ENCODE data around the gene TMEM161B.
A peak's percentile ranks its signal among the peaks of the same experiment; 100 is the strongest.
"Not testable (repeated sequence)": the region's sequence is repeated elsewhere in the genome, so short reads cannot be mapped to it uniquely, and the experiment has no call there.

TMEM161B gene

GRCh38 chr5:88248743-88249540 is 19.7 kb downstream of the TMEM161B start:
- no peak for DNase-seq (ENCODE audit: low read depth in 2 of 2)

GRCh38 chr5:88248094-88248493 is 20.6 kb downstream of the TMEM161B start:
- no peak for DNase-seq (ENCODE audit: low read depth in 2 of 2)

DNA sequence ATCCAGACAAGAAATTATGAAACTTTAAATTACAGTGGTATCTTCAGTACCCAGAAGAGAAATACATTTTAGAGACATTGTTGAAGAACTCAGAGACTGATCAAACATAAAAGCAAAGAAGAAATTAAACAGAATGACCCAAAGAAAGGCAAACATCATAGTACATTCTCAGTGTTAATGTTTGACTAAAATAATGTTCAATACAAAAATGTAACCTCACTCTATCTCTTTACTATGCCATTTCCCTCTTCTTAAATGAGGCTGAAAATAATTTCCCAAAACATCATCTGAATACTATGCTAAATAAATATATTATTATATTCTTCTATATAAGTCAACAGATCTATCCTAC is 22.8 kb downstream of the TMEM161B start:
- DNase-seq (ENCODE audit: low read depth in 2 of 2) = no peak

- no peak for DNase-seq (ENCODE audit: low read depth in 2 of 2)
These were observed 23.3 kb downstream of the TMEM161B start for GRCh38 chr5:88245241-88245892.

DNA sequence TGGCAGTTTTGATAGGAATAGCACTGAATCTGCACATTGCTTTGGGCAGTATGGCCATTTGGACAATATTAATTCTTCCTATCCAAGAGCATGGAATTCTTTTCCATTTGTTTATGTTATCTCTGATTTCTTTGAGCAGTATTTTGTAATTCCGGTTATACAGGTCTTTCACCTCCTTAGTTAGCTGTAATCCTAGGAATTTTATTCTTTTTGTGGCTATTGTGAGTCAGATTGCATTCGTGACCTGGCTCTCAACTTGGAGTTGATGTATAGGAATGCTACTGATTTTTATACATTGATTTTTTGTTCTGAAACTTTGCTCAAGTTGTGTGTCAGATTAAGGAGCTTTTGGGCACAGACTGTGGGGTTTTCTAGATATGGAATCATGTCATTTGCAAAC is 24.0 kb downstream of the TMEM161B start:
- DNase-seq (ENCODE audit: low read depth in 2 of 2) = no peak

GRCh38 chr5:88243493-88243892 is 25.2 kb downstream of the TMEM161B start:
- DNase-seq (ENCODE audit: low read depth in 2 of 2) = not testable (repeated sequence)

- DNase-seq (ENCODE audit: low read depth in 2 of 2) = no peak
These were observed 29.9 kb downstream of the TMEM161B start for GRCh38 chr5:88238732-88239131.

- no peak for DNase-seq (ENCODE audit: low read depth in 2 of 2)
These were observed 31.6 kb downstream of the TMEM161B start for GRCh38 chr5:88236866-88237642.

DNA sequence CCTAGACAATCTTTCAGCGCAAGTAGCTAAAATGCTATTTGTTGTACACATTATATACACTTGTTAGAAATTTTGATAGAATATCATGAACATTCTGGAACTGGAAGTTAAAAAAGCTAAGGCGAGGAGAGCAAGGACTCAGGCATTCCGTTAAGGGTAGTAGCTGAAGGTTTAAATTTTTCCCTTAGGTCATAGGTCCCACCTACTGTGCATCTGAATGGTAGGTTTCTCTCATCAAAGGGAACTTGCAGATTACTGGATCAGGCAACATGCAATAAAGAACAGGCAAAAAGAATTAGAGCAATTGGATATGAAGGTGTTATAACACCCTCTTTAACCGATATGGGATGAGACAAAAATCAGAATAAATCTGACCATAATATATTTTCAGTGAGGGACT is 32.8 kb downstream of the TMEM161B start:
- DNase-seq (ENCODE audit: low read depth in 2 of 2) = no peak

DNA sequence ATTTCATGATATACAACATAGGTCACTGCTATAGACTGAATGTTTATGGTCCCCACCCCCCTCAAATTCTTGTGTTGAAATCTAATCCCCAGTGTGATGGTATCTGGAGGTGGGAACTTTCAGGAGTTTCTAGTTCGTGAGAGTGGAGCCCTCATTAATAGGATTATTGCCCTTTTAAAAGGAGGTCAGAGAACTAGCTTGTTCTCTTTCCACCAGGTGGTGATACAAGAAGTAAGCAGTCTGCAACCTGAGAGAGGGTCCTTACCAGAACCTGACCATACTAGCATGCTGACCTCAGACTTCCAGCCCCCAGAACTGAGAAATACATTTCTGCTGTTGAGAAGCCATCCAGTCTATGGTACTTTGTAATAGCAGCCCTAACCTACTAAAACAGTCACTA is 33.3 kb downstream of the TMEM161B start:
- no peak for DNase-seq (ENCODE audit: low read depth in 2 of 2)

DNA sequence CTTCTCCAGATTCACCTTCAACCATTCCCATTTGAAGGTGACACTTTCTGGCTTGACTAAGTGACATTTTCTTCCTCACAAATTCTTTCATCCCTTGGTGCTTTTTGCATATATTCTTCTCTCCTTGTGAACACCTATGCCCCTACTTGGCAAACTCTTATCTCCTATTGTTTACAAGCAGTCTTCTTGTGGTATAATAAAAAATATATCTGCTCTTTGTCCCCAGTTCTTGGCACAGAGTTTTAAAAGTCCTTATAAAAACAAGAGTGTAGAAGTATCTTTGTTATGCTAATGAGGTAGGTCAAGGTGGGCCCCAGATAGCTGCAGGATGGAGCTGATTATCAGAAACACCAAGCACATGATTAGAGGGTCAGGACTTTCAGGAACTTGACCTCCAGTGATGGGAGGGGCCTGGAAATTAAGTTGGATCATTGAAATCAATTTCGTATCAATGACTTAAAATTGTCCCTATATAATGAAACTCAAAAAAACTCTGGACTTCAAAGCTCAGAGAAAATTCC is 38.0 kb downstream of the TMEM161B start:
- no peak for DNase-seq (ENCODE audit: low read depth in 2 of 2)

- DNase-seq (ENCODE audit: low read depth in 2 of 2) = no peak
These were observed 41.7 kb downstream of the TMEM161B start for GRCh38 chr5:88226881-88227450.

DNA sequence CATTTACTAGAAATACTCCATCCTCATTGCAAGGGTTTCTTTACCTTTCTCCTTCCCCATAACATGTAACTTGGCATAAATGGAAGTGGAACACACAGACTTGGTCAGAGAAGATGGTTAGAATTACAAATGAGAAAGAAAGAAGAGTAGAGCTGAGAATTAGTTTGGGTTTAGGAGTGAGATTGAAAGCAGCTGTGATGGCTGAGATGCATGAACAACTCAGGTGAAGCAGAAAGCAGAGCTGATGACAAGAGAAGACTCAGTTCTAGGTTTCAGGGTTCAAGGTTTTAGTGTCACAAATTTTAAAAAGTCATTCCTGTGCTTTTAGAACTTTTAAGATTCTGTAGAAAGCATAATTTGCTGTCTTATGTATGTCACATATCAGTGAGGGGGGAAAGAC is 54.0 kb downstream of the TMEM161B start:
- DNase-seq (ENCODE audit: low read depth in 2 of 2) = no peak

GRCh38 chr5:88207575-88207974 is 61.1 kb downstream of the TMEM161B start:
- no peak for DNase-seq (ENCODE audit: low read depth in 2 of 2)

- peak in 1 of 2 donors; percentile 28 for DNase-seq (ENCODE audit: low read depth in 2 of 2)
These were observed 64.5 kb downstream of the TMEM161B start for GRCh38 chr5:88203981-88204750.

DNA sequence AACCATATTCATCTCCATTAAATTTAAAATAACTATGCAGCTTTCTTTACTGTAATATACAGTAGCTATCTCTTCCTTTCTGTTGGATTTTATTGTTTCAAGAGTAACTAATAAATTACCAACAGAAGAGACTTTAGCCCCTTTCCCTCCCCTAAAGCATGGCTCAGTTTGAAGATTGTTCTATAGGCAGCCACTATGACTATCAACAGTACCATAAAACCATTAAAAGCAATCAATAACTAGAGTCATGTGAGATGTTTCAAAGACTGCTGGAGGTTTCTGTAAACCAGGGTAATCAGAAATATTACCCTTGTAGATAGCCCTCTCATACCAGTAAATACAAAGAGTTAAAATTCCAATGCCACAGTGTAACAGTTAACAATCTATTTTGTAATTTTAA is 73.0 kb downstream of the TMEM161B start:
- DNase-seq (ENCODE audit: low read depth in 2 of 2) = no peak

DNA sequence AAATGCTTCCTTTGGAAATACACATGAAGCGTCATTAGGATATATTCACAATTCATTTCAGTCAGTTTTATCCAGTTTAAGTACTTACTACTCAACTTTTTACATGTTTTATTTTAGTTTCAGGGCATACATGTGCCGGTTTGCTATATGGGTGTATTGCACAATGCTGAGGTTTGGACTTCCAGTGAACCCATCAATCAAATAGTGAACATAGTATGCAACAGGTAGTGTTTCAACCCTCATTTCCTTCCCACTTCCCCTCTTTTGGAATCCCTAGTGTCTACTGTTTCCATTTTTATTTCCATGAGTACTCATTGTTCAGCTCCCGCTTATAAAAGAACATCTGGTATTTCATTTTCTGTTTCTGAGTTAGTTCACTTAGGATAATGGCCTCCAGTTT is 74.7 kb downstream of the TMEM161B start:
- no peak for DNase-seq (ENCODE audit: low read depth in 2 of 2)

DNA sequence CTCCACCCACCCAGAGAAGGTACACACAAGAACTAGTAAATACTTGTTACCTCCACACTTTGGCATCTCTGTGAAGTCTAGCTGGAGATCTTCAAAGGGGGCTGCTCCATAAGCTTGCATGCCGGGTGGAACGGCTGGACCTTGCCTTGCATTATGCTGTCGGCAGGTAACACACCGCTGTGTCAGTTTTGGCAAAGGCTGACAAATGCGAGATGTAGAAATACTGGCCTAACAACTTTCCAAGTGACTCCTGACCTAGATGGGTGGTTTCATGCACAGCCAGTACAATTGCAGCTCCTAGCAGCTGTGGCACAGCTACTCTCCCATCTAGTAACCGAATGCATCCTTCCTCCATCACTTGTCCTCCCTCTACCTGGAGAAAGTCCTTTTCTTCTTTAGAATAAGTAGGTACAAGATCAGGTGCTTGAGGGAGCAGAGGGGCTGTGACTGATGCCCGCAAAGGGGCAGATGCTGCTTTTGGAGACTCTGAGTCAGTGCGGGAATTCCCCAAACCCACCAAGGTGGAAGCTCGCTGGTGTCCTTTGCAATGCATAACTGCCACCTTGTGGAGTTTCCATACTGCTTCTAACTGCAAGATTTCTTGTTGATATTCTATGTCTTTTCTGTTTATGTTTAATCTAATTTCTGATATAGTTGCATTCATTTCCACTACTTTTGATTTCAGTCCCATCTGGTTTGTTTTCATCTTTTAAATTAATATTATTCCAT is 78.4 kb downstream of the TMEM161B start:
- no peak for DNase-seq (ENCODE audit: low read depth in 2 of 2)

GRCh38 chr5:88189484-88189883 is 79.2 kb downstream of the TMEM161B start:
- not testable (repeated sequence) for DNase-seq (ENCODE audit: low read depth in 2 of 2)

GRCh38 chr5:88188458-88189132 is 80.0 kb downstream of the TMEM161B start:
- no peak for DNase-seq (ENCODE audit: low read depth in 2 of 2)
